GM21381 (cell line): ENCODE data around the gene PAQR9.
"Not testable (repeated sequence)": the region's sequence is repeated elsewhere in the genome, so short reads cannot be mapped to it uniquely, and the experiment has no call there.

ENCODE experiments used
- ATAC-seq: cut with Tn5 transposase; IDR thresholded peaks from one replicate; pipeline ENCODE4 v1.9.1; 2021; ENCODE audit warnings: mild to moderate bottlenecking, moderate library complexity; ENCODE audit not compliant: unreplicated experiment

PAQR9 gene

GRCh38 chr3:142963516-142964448, at the start of gene PAQR9:
TSS of gene PAQR9 (minus strand) at chr3:142963674. CDS start at chr3:142963336, 338 bp downstream.
- ATAC-seq = peak; percentile 58

GRCh38 chr3:143011705-143012104, 48.2 kb upstream of the PAQR9 start:
- no peak for ATAC-seq

- no peak for ATAC-seq
Measured at GRCh38 chr3:143010024-143010423, 46.5 kb upstream of the PAQR9 start.

- ATAC-seq = no peak
Measured at GRCh38 chr3:143004823-143005222, 41.3 kb upstream of the PAQR9 start.

- no peak for ATAC-seq
Measured at GRCh38 chr3:143002727-143003126, 39.3 kb upstream of the PAQR9 start.

GRCh38 chr3:143002083-143002712, 38.7 kb upstream of the PAQR9 start:
- ATAC-seq = peak; percentile 26

- peak; percentile 88 for ATAC-seq
Measured at GRCh38 chr3:143001369-143002082, 38.1 kb upstream of the PAQR9 start, which contains the start of gene U2SURP. TSS of gene U2SURP (plus strand) at chr3:143001570. CDS start at chr3:143001629, 59 bp downstream.

GRCh38 chr3:143001034-143001368, 37.5 kb upstream of the PAQR9 start:
- peak; percentile 64 for ATAC-seq

- no peak for ATAC-seq
Measured at GRCh38 chr3:143000528-143000927, 37.1 kb upstream of the PAQR9 start.

GRCh38 chr3:142999881-143000280, 36.4 kb upstream of the PAQR9 start:
- no peak for ATAC-seq

GRCh38 chr3:142998439-142998838, 35.0 kb upstream of the PAQR9 start:
- ATAC-seq = no peak

- no peak for ATAC-seq
Measured at GRCh38 chr3:142997330-142997729, 33.9 kb upstream of the PAQR9 start.

- ATAC-seq = peak; percentile 63
Measured at GRCh38 chr3:142993958-142994442, 30.5 kb upstream of the PAQR9 start.

- no peak for ATAC-seq
Measured at GRCh38 chr3:142992323-142992722, 28.8 kb upstream of the PAQR9 start.

- no peak for ATAC-seq
Measured at GRCh38 chr3:142990721-142991120, 27.2 kb upstream of the PAQR9 start.

GRCh38 chr3:142988826-142989225, 25.4 kb upstream of the PAQR9 start:
- not testable (repeated sequence) for ATAC-seq

- ATAC-seq = not testable (repeated sequence)
Measured at GRCh38 chr3:142988221-142988620, 24.7 kb upstream of the PAQR9 start.

- ATAC-seq = no peak
Measured at GRCh38 chr3:142987707-142988106, 24.2 kb upstream of the PAQR9 start.

GRCh38 chr3:142987080-142987700, 23.7 kb upstream of the PAQR9 start:
- no peak for ATAC-seq

GRCh38 chr3:142984255-142984654, 20.8 kb upstream of the PAQR9 start:
- no peak for ATAC-seq

- ATAC-seq = no peak
Measured at GRCh38 chr3:142983318-142983717, 19.8 kb upstream of the PAQR9 start.
